ENCODE results near the gene ABCG4. TPM values are rescaled to one million over a fixed set of nuclear protein-coding genes. Genes with fewer than 3 reads are reported as not detected.

ABCG4 gene
- total and polyA plus RNA-seq, 2 donors (not counting 1 experiment from before 2014, with no cell fraction given) = not detected

DNA sequence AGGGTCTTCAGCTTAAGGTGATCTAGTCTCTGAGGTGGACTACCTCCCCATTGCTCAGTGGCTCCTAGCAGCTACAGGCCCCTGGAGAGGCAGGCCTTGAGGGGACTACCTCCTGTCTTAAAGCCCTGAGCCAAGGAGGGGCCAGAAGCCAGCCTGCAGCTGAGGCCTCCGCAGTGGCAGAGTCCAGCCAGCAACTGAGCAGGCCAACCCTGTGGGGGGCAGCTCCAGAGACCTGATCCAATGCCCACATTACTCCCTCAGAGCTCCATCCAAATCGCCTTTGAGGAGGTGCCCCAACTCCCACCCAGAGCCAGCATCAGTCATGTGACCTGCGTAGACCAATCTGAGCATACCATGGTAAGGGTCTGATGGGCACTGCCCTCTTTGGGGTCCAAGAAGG lies 39.0 kb upstream of the ABCG4 start:
- Histone ChIP-seq H3K4me2 (replicated peaks; ENCODE audit: low read depth, low read length, poor library complexity, severe bottlenecking) (no peak overlapping the region), H4K20me1 (ENCODE audit: control insufficient read depth, insufficient read depth, low read length, poor library complexity, severe bottlenecking) (peaks cover 6% of the 10 kb centered on the region), H3K9ac (ENCODE audit: low read length) (no peak overlapping the region), H2AFZ (ENCODE audit: insufficient read depth, low read depth, low read length, poor library complexity, severe bottlenecking) (no peak overlapping the region), H3K27me3 (replicated peaks in 1 of 4; ENCODE audit: control extremely low read depth in 1 of 4, control insufficient read depth in 3 of 4, insufficient read depth in 4 of 4, low read length in 3 of 4) (no peaks in the 10 kb centered on the region), H3K4me3 (ENCODE audit: control extremely low read depth in 1 of 5, extremely low read depth in 1 of 5, insufficient read depth in 1 of 5, low read depth in 2 of 5, low read length in 4 of 5) (no peak overlapping the region), H3K9me3 (ENCODE audit: control extremely low read depth in 1 of 3, control insufficient read depth in 2 of 3, insufficient read depth in 1 of 3, low read length in 2 of 3) (no peaks in the 10 kb centered on the region), H3K27ac (ENCODE audit: low read length in 2 of 2) (no peak overlapping the region), H3K79me2 (ENCODE audit: control insufficient read depth, insufficient read depth, low read length) (peaks cover 21% of the 10 kb centered on the region), H3K36me3 (replicated peaks in 1 of 2; ENCODE audit: control extremely low read depth in 1 of 2, control insufficient read depth in 1 of 2, extremely low read depth in 1 of 2, insufficient read depth in 2 of 2, low read length in 1 of 2) (peaks cover 0 to 22% of the 10 kb centered on the region in 2 experiments), H3K4me1 (ENCODE audit: control insufficient read depth in 2 of 2, insufficient read depth in 2 of 2, low read length in 2 of 2) (peaks cover 20 to 29% of the 10 kb centered on the region in 2 donors)
- ChIA-PET POLR2A (interaction anchor here (1.6 kb wide), 1 partner anchor 15 kb away, joined by 6 read pairs; a partner anchor contains a TSS), CTCF (interaction anchor here (0.7 to 1.7 kb wide), 6 partner anchors 8 to 225 kb away, joined by 3 to 5 read pairs (median 4); partner anchors contain the start of genes CBL and VPS11)
- no peaks in the 10 kb centered on the region for H3K9me3 Mint-ChIP-seq (ENCODE audit: insufficient read depth)
- no peak overlapping the region for H3K27ac Mint-ChIP-seq
- TF ChIP-seq EZH2 (IDR thresholded peaks at IDR 0.05; ENCODE audit: borderline replicate concordance, insufficient read depth, low read depth, low read length, poor library complexity, severe bottlenecking) = no peak
- TF ChIP-seq, protein P1, sequence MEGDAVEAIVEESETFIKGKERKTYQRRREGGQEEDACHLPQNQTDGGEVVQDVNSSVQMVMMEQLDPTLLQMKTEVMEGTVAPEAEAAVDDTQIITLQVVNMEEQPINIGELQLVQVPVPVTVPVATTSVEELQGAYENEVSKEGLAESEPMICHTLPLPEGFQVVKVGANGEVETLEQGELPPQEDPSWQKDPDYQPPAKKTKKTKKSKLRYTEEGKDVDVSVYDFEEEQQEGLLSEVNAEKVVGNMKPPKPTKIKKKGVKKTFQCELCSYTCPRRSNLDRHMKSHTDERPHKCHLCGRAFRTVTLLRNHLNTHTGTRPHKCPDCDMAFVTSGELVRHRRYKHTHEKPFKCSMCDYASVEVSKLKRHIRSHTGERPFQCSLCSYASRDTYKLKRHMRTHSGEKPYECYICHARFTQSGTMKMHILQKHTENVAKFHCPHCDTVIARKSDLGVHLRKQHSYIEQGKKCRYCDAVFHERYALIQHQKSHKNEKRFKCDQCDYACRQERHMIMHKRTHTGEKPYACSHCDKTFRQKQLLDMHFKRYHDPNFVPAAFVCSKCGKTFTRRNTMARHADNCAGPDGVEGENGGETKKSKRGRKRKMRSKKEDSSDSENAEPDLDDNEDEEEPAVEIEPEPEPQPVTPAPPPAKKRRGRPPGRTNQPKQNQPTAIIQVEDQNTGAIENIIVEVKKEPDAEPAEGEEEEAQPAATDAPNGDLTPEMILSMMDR (IDR thresholded peaks at IDR 0.05) = no peak
- ATAC-seq (ENCODE audit: low read depth) (no peak), DNase-seq (no peak)
- intact Hi-C loops (cut with micrococcal nuclease) = no loop called here
- no peak overlapping the region for H3K4me3 Mint-ChIP-seq
- H3K4me1 Mint-ChIP-seq = peaks cover 32% of the 10 kb centered on the region
- WGBS (ENCODE audit: insufficient coverage) = 89% methylated on average over 3 of the region's 3 CpGs
- H3K27me3 Mint-ChIP-seq = no peaks in the 10 kb centered on the region

DNA sequence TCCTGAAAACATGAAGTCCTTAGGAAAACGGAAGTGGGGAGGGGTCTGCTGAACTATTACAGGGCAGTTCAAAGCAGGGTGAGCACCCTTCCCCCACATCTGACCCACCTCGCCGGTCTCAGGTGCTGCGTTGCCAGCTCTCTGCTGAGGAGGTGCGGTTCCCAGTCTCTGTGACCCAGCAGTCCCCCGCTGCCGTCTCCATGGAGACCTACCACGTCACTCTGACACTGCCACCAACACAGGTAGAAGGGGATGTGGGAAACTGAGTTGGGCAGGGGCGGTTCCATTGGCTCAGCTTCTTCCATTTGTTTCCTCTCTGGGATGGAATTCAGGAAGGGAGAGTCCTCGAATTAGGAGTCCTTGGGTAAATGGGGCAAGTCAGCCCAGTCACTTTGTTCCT lies 38.4 kb upstream of the ABCG4 start:
- intact Hi-C loops (cut with micrococcal nuclease) = no loop called here
- no peak overlapping the region for H3K4me3 Mint-ChIP-seq
- Histone ChIP-seq H4K20me1 (ENCODE audit: control insufficient read depth, insufficient read depth, low read length, poor library complexity, severe bottlenecking) (peaks cover 6% of the 10 kb centered on the region), H3K27ac (ENCODE audit: low read length in 2 of 2) (no peak overlapping the region), H3K9me3 (ENCODE audit: control extremely low read depth in 1 of 3, control insufficient read depth in 2 of 3, insufficient read depth in 1 of 3, low read length in 2 of 3) (no peaks in the 10 kb centered on the region), H3K4me2 (replicated peaks; ENCODE audit: low read depth, low read length, poor library complexity, severe bottlenecking) (no peak overlapping the region), H3K79me2 (ENCODE audit: control insufficient read depth, insufficient read depth, low read length) (peaks cover 21% of the 10 kb centered on the region), H2AFZ (ENCODE audit: insufficient read depth, low read depth, low read length, poor library complexity, severe bottlenecking) (no peak overlapping the region), H3K4me3 (ENCODE audit: control extremely low read depth in 1 of 5, extremely low read depth in 1 of 5, insufficient read depth in 1 of 5, low read depth in 2 of 5, low read length in 4 of 5) (no peak overlapping the region), H3K4me1 (ENCODE audit: control insufficient read depth in 2 of 2, insufficient read depth in 2 of 2, low read length in 2 of 2) (peaks cover 20 to 32% of the 10 kb centered on the region in 2 donors), H3K36me3 (replicated peaks in 1 of 2; ENCODE audit: control extremely low read depth in 1 of 2, control insufficient read depth in 1 of 2, extremely low read depth in 1 of 2, insufficient read depth in 2 of 2, low read length in 1 of 2) (peaks cover 0 to 22% of the 10 kb centered on the region in 2 experiments), H3K27me3 (replicated peaks in 1 of 4; ENCODE audit: control extremely low read depth in 1 of 4, control insufficient read depth in 3 of 4, insufficient read depth in 4 of 4, low read length in 3 of 4) (no peaks in the 10 kb centered on the region), H3K9ac (ENCODE audit: low read length) (no peak overlapping the region)
- no peak for TF ChIP-seq EZH2 (IDR thresholded peaks at IDR 0.05; ENCODE audit: borderline replicate concordance, insufficient read depth, low read depth, low read length, poor library complexity, severe bottlenecking)
- TF ChIP-seq, protein P1 (IDR thresholded peaks at IDR 0.05) = no peak
- ChIA-PET CTCF (interaction anchor here (0.7 kb wide), 1 partner anchor 226 kb away, joined by 3 read pairs; no protein-coding TSS in a partner anchor), POLR2A (no interaction called here)
- peaks cover 34% of the 10 kb centered on the region for H3K4me1 Mint-ChIP-seq
- ATAC-seq (ENCODE audit: low read depth) (no peak), DNase-seq (no peak)
- H3K9me3 Mint-ChIP-seq (ENCODE audit: insufficient read depth) = no peaks in the 10 kb centered on the region
- H3K27ac Mint-ChIP-seq = no peak overlapping the region
- 96% methylated on average over 5 of the region's 10 CpGs for WGBS (ENCODE audit: insufficient coverage)
- H3K27me3 Mint-ChIP-seq = no peaks in the 10 kb centered on the region
